HepG2 (cell line): ENCODE data around the gene PIBF1. TPM values are rescaled to one million over a fixed set of nuclear protein-coding genes. Genes with fewer than 3 reads are reported as not detected.

Experiments
- IRX3 ChIP-seq: sonication (generic); formaldehyde crosslinking; IDR thresholded peaks from 2 replicates; pipeline ENCODE4 v1.8.1; 2023; ENCODE audit warnings: mild to moderate bottlenecking, low read depth, missing genetic modification reagents, borderline replicate concordance
- NFKB2 ChIP-seq: sonication (generic); formaldehyde crosslinking; IDR thresholded peaks from 2 replicates; pipeline ENCODE4 v1.4.0; 2020; ENCODE audit warnings: missing genetic modification reagents, borderline replicate concordance
- NR2F6 ChIP-seq, 2 experiments: IDR thresholded peaks; 2 replicates each; pipeline ENCODE4 v1.6.1; 2016; ENCODE audit warnings: antibody characterized with exemption in 1 of 2, mild to moderate bottlenecking in 1 of 2
- POLR2AphosphoS5 ChIP-seq: IDR thresholded peaks from 2 replicates; pipeline ENCODE4 v1.6.1; 2012; ENCODE audit warnings: low read depth, low read length
- PRMT3 ChIP-seq: sonication (generic); formaldehyde crosslinking; IDR thresholded peaks from 2 replicates; pipeline ENCODE4 v1.8.1; 2022; ENCODE audit warnings: low read depth, mild to moderate bottlenecking, moderate library complexity, missing genetic modification reagents, borderline replicate concordance
- SPEN ChIP-seq: sonication (generic); formaldehyde crosslinking; IDR thresholded peaks from 2 replicates; pipeline ENCODE4 v1.5.1; 2020; ENCODE audit warnings: low read depth, mild to moderate bottlenecking, missing genetic modification reagents
- U2AF2 ChIP-seq: fragments of 200-400 bp; formaldehyde crosslinking; IDR thresholded peaks from 2 replicates; pipeline ENCODE4 v1.6.1; 2017; ENCODE audit warnings: low read depth, mild to moderate bottlenecking, low read length
- ZBTB3 ChIP-seq: sonication (generic); formaldehyde crosslinking; IDR thresholded peaks from 2 replicates; pipeline ENCODE4 v1.4.0; 2020; ENCODE audit warnings: low read depth, mild to moderate bottlenecking, moderate library complexity, missing genetic modification reagents, borderline replicate concordance
- ZNF256 ChIP-seq: sonication (generic); formaldehyde crosslinking; conservative IDR thresholded peaks from 2 replicates; pipeline ENCODE4 v1.4.0; 2020; ENCODE audit warnings: missing genetic modification reagents
- polyA plus RNA-seq, 8 experiments: library from polyadenylated mRNA; depleted of rRNA in 3 of 8; stranded (reverse) in 7 of 8; unstranded in 1 of 8; fragments of >200 nt; fragmentation: Illumina TruSeq in 4 of 8; extraction: Trizol in 4 of 8; gene quantifications; 2 replicates each; pipeline versions ENCODE4 v1.2.1 to v1.2.3, GENCODE V29; 2011 to 2016; ENCODE audit warnings: low read depth in 4 of 8, missing spikeins in 1 of 8, mixed read lengths in 1 of 8; ENCODE audit not compliant: insufficient read depth in 1 of 8
- total RNA-seq, 5 experiments: library from RNA; depleted of rRNA; stranded (reverse); fragments of >200 nt; fragmentation: Illumina TruSeq; extraction: Trizol; gene quantifications; 2 replicates each; pipeline ENCODE4 v1.2.3, GENCODE V29; 2016; ENCODE audit warnings: low read depth in 1 of 5
- TF ChIP-seq, protein P1 (sequence below): sonication (generic); formaldehyde crosslinking; IDR thresholded peaks from 2 replicates; pipeline ENCODE4 v1.4.0; 2020; ENCODE audit warnings: mild to moderate bottlenecking, missing genetic modification reagents
- TF ChIP-seq, protein P2 (sequence below): sonication (generic); formaldehyde crosslinking; IDR thresholded peaks from 2 replicates; pipeline ENCODE4 v1.4.0; 2020; ENCODE audit warnings: missing genetic modification reagents
- TF ChIP-seq, protein P3 (sequence below): sonication (generic); formaldehyde crosslinking; IDR thresholded peaks from 2 replicates; pipeline ENCODE4 v1.4.0; 2020; ENCODE audit warnings: mild to moderate bottlenecking, low read depth, missing genetic modification reagents
- TF ChIP-seq, protein P4 (sequence below), 2 experiments: sonication (generic) in 1 of 2; formaldehyde crosslinking in 1 of 2; IDR thresholded peaks; 2 replicates each; pipeline versions ENCODE4 v1.5.1 to v1.6.1; 2011 to 2020; ENCODE audit warnings: borderline replicate concordance in 1 of 2, low read depth in 1 of 2, low read length in 1 of 2, mild to moderate bottlenecking in 1 of 2, missing genetic modification reagents in 1 of 2, moderate library complexity in 1 of 2

PIBF1 gene
- total and polyA plus RNA-seq, 2 of the 13 experiments (the other 11 are each of a cell fraction or from before 2014, with no cell fraction given) = 4.2 to 15.8 TPM

DNA sequence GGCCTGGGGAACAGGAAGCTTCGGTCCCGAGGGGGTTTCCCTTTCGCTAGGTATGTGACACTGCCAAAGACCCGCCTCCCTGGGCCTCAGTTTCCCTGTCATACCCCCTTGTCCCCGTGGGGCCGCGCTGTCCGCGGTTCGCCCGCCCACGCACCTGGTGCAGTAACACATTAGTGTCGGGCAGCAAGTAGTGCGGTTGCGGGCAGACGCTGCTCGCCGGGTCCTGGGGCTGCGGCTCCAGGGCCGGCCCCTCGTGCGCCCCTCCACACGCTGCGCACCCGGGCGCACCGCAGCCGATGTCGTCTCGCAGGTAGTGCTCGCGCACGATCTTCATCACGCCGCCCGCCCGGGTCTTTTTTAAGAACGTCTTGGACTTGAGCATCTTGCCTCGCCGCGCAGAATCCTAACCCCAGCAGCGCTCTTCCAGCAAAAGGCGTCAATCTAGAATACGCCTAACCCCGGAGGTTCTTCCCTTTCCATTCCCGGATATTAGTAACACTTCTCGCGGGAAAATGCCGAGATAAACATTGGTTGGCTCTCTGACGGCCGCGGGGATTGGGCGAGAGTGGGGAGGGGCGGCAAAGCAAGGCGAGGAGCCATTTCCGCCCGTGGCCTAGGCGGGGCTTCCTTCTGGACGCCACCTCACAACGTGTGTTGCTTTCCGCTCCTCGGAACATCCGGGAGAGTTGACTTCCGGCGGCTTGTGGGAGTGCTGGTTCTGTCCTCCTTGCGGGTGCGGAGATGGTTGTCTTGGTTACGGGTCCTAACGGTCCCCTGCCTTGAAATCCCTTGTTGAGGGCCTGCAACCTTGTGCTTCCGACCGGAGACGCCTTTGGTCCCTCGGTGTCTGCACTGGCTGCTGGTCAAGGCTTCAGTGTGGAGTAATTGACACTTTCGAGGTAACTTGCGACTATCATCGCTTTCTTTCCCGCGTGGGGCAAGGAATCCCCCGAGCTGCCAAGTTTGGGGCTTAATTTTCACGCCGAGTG lies at the start of gene PIBF1, which contains the start of gene DIS3 (continued):
- TF ChIP-seq U2AF2 (no peak), ZBTB3 (CRISPR knock-in tag) (no peak), NFKB2 (peak; percentile 71; the same call in 1 of the 2 replicates), ZNF256 (CRISPR knock-in tag) (no peak), POLR2AphosphoS5 (peak; percentile 96), PRMT3 (CRISPR knock-in tag) (0 out of 2 replicates have a peak, but pooled peaks have one; percentile 56), SPEN (peak; percentile 84), NR2F6 (IDR thresholded peaks at IDR 0.05) (no peak), NR2F6 (CRISPR knock-in tag; IDR thresholded peaks at IDR 0.05) (no peak; the same call in 1 of the 2 replicates), IRX3 (CRISPR knock-in tag) (no peak; the same call in 1 of the 2 replicates)
- TF ChIP-seq, protein P1, sequence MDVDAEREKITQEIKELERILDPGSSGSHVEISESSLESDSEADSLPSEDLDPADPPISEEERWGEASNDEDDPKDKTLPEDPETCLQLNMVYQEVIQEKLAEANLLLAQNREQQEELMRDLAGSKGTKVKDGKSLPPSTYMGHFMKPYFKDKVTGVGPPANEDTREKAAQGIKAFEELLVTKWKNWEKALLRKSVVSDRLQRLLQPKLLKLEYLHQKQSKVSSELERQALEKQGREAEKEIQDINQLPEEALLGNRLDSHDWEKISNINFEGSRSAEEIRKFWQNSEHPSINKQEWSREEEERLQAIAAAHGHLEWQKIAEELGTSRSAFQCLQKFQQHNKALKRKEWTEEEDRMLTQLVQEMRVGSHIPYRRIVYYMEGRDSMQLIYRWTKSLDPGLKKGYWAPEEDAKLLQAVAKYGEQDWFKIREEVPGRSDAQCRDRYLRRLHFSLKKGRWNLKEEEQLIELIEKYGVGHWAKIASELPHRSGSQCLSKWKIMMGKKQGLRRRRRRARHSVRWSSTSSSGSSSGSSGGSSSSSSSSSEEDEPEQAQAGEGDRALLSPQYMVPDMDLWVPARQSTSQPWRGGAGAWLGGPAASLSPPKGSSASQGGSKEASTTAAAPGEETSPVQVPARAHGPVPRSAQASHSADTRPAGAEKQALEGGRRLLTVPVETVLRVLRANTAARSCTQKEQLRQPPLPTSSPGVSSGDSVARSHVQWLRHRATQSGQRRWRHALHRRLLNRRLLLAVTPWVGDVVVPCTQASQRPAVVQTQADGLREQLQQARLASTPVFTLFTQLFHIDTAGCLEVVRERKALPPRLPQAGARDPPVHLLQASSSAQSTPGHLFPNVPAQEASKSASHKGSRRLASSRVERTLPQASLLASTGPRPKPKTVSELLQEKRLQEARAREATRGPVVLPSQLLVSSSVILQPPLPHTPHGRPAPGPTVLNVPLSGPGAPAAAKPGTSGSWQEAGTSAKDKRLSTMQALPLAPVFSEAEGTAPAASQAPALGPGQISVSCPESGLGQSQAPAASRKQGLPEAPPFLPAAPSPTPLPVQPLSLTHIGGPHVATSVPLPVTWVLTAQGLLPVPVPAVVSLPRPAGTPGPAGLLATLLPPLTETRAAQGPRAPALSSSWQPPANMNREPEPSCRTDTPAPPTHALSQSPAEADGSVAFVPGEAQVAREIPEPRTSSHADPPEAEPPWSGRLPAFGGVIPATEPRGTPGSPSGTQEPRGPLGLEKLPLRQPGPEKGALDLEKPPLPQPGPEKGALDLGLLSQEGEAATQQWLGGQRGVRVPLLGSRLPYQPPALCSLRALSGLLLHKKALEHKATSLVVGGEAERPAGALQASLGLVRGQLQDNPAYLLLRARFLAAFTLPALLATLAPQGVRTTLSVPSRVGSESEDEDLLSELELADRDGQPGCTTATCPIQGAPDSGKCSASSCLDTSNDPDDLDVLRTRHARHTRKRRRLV (CRISPR knock-in tag) = no peak
- TF ChIP-seq, protein P2, sequence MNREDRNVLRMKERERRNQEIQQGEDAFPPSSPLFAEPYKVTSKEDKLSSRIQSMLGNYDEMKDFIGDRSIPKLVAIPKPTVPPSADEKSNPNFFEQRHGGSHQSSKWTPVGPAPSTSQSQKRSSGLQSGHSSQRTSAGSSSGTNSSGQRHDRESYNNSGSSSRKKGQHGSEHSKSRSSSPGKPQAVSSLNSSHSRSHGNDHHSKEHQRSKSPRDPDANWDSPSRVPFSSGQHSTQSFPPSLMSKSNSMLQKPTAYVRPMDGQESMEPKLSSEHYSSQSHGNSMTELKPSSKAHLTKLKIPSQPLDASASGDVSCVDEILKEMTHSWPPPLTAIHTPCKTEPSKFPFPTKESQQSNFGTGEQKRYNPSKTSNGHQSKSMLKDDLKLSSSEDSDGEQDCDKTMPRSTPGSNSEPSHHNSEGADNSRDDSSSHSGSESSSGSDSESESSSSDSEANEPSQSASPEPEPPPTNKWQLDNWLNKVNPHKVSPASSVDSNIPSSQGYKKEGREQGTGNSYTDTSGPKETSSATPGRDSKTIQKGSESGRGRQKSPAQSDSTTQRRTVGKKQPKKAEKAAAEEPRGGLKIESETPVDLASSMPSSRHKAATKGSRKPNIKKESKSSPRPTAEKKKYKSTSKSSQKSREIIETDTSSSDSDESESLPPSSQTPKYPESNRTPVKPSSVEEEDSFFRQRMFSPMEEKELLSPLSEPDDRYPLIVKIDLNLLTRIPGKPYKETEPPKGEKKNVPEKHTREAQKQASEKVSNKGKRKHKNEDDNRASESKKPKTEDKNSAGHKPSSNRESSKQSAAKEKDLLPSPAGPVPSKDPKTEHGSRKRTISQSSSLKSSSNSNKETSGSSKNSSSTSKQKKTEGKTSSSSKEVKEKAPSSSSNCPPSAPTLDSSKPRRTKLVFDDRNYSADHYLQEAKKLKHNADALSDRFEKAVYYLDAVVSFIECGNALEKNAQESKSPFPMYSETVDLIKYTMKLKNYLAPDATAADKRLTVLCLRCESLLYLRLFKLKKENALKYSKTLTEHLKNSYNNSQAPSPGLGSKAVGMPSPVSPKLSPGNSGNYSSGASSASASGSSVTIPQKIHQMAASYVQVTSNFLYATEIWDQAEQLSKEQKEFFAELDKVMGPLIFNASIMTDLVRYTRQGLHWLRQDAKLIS = no peak
- TF ChIP-seq, protein P3, sequence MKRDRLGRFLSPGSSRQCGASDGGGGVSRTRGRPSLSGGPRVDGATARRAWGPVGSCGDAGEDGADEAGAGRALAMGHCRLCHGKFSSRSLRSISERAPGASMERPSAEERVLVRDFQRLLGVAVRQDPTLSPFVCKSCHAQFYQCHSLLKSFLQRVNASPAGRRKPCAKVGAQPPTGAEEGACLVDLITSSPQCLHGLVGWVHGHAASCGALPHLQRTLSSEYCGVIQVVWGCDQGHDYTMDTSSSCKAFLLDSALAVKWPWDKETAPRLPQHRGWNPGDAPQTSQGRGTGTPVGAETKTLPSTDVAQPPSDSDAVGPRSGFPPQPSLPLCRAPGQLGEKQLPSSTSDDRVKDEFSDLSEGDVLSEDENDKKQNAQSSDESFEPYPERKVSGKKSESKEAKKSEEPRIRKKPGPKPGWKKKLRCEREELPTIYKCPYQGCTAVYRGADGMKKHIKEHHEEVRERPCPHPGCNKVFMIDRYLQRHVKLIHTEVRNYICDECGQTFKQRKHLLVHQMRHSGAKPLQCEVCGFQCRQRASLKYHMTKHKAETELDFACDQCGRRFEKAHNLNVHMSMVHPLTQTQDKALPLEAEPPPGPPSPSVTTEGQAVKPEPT (CRISPR knock-in tag) = no peak
- TF ChIP-seq, protein P4, sequence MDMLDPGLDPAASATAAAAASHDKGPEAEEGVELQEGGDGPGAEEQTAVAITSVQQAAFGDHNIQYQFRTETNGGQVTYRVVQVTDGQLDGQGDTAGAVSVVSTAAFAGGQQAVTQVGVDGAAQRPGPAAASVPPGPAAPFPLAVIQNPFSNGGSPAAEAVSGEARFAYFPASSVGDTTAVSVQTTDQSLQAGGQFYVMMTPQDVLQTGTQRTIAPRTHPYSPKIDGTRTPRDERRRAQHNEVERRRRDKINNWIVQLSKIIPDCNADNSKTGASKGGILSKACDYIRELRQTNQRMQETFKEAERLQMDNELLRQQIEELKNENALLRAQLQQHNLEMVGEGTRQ (IDR thresholded peaks at IDR 0.05; ENCODE audit: low read depth, low read length) = no peak
- TF ChIP-seq, protein P4 (CRISPR knock-in tag; IDR thresholded peaks at IDR 0.05; ENCODE audit: borderline replicate concordance) = no peak
